Stimulated activated CD4-positive, alpha-beta T cell treated with anti-CD3 and anti-CD28 coated beads, Interleukin-12 subunit alpha, Interleukin-12 subunit beta, amount 100 ng/mL, for 4 hours (primary cell): ENCODE data around the gene CCDC92.
A peak's percentile ranks its signal among the peaks of the same experiment; 100 is the strongest.
"Not testable (repeated sequence)": the region's sequence is repeated elsewhere in the genome, so short reads cannot be mapped to it uniquely, and the experiment has no call there.

Source experiments
- DNase-seq: peaks from one replicate; pipeline ENCODE4 v3.0.0-alpha.2; 2020

CCDC92 gene

DNA sequence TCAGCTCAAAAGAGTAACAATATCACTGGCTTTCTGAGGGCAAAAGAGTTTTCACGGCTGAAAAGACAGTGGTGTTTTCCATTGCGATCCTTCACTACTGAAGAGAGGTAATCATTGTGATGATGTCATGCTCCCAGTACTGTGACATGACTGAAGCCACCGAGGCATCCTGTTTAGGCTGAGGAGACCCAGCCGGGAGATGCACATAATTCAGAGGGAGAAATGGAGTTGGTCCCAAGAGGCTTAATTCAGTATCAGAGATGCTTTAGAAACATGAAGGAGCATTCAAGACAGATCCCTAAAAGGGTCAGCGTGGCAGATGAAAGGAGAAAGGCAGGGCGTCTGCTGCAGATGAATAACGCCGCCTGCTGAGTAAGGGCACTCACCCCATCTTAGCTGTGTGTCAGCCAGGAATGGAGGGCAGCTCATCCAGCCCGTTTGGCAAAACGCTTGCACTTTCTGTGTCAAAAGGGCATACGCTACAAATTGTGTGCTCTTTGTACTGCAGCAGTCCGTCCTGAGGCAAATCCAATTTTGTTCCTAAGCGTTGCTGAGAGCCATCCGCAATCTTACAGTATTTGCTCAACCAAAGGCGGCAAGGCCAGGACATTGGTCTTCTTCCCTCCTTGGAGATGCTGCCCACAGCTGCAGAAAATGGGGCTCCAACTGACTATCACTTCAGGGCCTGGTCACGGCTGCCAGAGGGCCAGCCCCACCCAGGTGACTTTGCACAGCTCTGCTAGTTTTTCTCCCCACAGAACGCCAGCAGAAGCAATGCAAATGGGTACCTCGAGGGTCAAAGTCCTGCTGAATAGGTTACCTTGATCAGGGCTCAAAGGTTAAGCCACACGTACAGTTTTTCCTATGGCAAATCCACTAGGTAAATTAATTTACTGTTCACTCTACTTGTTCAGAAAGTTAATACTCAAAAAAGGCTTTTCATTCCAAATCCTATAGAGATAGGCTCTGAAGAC, 23.5 kb downstream of the CCDC92 start:
- DNase-seq: no peak

DNA sequence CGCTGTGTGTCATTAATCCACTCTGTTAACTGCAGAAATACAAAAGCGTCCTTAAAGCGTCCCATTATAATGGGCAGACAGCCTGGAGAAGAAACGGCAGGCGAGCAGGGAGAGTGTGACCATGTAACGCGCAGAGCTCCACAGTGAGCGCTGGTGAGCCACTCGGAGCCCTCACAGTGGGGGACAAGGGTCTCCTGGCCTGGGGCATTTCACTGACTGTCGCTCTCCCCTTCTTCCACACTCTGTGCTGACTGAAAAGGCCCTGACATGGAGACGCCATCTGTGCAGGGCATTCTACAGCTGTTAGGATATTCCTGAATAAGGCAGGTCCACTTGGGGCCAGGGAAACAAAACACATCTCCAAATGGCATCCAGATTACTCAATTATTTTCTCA, 24.2 kb downstream of the CCDC92 start:
- DNase-seq: no peak

DNA sequence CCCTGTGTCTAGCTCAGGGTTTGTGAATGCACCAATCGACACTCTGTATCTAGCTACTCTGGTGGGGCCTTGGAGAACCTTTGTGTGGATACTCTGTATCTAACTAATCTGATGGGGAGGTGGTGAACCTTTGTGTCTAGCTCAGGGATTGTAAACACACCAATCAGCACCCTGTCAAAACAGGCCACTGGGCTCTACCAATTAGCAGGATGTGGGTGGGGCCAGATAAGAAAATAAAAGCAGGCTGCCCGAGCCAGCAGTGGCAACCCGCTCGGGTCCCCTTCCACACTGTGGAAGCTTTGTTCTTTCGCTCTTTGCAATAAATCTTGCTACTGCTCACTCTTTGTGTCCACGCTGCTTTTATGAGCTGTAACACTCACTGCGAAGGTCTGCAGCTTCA, 25.1 kb downstream of the CCDC92 start:
- DNase-seq: not testable (repeated sequence)

DNA sequence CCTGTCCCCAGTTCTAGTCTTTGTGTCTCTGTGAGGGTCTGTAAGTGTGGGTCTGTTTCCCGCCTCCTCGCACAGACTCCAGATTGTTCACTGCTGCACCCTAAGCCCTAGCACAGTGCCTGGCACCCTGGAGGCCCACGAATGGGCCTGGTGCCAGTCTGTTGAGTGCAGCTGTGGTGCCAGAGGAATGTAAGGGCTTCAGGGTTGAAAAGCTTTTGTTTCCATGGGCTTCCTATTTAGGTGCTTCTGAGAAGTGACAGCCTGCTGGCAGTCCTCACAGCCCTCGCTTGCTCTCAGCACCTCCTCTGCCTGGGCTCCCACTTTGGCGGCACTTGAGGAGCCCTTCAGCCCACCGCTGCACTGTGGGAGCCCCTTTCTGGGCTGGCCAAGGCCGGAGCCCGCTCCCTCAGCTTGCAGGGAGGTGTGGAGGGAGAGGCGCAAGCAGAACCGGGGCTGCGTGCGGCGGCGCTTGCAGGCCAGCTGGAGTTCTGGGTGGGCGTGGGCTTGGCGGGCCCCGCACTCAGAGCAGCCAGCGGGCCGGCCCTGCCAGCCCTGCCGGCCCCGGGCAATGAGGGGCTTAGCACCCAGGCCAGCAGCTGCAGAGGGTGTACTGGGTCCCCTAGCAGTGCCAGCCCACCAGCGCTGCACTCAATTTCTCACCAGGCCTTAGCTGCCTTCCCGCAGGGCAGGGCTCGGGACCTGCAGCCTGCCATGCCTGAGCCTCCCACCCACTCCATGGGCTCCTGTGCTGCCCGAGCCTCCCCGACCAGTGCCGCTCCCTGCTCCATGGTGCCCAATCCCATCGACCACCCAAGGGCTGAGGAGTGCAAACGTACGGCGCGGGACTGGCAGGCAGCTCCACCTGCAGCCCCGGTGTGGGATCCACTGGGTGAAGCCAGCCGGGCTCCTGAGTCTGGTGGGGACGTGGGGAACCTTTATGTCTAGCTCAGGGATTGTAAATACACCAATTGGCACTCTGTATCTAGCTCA, 25.8 kb downstream of the CCDC92 start:
- not testable (repeated sequence) for DNase-seq

DNA sequence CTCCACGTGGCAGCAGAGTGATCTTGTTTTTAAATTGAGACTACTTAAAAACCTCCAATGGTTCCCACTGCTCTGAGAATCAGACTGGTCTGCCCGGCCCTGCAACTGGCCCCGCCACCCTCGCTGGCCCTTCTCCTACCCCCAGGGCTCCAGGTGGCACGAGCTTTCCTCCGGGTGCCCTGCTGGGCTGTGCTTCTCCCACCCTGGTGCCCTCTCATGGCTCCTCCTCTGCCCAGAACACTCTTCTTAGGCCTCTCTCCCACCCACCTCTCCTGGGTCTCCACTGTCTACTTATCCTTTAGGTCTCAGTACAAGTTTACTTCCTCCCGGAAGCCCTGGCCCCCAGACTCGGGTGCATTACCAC, 26.5 kb downstream of the CCDC92 start:
- DNase-seq: no peak

DNA sequence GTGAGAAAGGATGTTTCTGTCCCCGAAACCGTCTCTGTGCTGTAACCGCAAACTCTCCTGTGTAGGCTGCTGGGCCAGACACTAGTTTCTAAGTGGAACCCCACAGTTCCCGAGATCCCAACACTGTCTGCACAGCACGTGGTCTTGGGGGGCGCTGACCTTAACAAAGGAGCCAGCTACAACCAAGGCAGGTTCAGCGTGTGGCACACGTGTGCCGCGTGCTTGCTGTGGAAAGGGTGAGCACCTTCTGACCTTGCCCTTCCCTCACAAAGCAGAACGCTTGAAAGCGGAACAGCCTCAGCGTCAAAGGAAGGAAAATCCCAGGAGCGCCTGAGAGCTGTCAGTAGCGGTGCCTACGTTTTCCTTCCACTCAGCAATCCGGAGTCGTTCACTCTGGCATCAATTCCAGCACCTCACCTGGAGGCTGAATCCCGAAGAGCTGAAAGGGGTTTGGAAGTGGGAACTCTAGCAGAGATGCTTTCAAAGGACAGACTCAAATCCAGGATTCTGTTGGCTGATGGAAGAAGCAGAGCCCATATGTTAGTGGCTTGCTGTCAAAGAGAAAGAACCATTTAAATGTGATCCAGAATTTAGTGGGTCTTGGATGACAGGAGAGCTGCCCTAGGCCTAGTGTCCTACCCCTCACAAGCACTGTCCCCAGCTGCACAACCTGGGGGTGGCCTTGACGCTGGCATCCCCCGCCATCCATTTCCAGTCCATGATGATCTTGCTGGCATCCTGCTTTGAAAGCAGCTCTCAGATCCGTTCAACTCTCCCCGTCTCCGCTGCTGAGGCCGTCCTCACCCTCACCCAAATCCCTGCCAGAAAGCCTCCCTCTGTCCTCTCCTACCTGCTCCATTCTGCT, 27.1 kb downstream of the CCDC92 start:
- no peak for DNase-seq

DNA sequence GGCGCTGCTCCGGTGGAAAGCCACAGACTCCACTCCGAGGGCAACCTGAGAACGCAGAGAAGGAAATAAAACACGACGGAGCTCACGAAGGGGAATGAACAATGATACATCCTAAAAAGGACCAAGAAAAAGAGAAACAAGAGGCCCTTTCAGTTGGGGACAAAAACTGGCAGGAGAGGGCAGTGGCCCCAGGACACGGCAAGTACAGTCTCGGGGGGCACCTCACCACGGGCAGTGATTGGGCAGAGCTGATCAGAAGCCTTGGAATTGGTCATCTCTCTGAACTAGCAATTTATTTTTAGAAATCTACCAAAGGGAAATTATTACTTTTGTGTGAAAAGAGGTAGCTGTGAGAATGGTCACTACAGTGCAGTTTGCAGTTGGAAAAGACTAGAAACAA, 27.9 kb downstream of the CCDC92 start:
- no peak for DNase-seq

DNA sequence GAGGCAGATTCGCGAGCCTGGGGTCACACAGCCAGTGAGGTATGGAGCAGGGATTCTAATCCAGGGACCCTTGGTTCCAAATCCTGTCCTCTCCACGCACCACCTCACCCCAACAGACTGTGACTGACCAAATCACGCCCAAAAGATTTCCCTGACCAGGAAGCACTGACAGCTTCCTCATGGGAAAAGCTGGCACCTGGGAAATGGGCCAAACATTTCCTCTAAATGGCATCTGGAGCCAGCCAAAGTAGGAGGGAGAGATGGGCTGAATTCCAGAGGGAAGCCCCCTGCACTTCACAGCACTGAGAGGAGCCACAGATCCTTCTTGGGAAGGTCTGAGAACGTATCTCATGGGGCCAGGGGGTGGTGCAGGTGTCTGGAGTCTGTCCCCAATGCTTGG, 28.8 kb downstream of the CCDC92 start:
- no peak for DNase-seq

DNA sequence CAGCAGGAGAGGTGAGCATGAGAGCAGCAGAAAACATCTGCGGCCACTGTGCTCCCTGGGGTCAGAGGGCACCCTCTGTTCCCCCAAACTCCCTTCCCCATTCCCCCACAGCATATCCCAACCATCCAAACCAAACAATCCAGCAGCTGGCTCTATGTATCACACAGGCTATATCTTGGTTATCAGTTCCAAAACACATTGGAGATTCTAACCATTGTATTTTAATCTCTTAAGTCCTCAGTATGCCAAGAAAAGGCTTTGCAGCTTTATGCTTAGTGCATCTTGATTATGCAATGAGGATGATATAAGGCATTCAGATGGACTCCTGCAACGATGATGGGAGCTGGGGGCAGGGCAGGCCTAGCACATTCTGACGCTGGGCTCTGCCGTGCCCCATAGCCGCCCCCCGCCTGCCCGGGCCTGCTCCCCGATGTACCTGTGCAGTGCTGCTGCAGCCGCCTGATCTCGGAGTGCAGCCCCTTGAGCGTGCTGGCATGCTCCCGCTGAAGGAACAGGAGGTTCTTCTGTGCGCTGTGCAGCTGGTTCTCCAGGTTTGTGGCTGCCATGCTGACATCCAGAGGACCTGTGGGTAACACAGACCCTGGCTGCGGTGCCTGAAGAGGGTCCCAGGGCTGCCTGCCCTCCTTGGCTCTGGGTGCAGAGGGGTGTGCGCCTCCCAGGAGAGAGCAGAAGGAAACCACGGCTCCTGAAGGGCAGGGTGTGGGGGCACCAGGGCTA, 29.6 kb downstream of the CCDC92 start:
- DNase-seq: no peak

DNA sequence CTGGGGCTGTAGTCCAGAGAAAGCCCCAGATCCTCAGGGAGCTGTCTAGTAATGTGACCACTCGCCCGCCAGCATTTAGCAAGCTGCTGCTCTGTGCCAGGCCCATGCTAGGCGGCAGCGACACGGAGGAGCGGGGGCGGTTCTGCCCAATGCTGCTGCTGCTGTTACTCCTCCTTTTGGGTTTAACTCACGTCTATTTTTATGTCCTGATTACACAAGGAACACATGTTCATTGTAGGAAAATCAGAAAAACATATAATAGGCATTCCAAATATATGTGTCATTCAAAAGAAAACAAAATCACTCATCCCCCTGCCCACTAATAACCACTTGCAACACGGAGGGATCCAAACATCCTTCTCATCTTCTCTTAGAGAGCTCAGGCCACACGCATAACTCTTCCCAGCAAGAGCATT, 30.4 kb downstream of the CCDC92 start:
- no peak for DNase-seq

DNA sequence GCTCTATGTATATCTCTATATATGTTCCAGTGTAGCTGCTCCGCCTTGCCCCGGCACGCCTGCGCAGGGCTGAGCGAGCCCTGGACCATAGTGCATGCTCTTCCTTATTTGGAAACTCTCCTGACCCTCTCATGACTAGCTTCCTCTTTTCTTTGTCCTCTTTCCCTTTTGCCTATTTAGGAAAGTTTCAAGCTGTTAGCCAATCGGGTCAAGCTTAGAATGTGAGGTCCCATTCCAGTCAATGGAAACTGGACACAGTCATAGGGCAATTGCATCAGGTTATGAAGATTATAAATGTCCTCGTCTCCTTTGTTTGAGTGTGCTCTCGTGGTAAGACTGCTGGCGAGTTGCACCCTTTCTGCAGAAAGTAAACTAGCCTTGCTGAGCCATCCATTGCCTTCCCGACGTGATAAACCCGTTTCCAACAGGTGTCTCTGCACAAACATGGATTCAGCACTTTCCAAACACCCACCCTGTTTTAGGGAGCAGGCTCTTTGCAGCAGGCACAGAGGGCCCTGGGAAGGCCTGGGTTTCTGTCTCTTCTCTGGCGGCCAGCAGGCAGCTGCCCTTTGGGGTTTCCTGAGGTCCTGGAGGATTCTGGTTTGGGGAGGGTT, 30.9 kb downstream of the CCDC92 start:
- DNase-seq: no peak

DNA sequence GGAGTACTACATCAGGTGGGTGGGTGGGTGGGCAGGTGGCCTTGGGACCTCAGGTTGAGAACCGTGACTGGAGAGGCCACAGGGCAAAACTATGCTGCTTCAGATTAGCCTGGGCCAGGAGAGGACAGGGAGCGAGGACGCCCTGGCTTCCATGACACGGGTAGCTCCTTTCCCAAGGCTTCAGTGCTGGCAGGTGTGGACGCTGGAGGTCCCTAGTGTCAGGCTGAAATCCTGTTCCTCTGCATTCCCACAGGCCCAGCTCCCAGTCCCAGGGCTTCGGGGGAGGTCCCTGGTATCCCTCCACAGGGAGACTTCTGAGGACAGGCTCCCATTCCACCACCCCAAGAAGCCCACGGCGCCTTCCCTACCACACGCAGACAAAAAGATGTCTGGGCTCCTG, 31.6 kb downstream of the CCDC92 start:
- DNase-seq: no peak

DNA sequence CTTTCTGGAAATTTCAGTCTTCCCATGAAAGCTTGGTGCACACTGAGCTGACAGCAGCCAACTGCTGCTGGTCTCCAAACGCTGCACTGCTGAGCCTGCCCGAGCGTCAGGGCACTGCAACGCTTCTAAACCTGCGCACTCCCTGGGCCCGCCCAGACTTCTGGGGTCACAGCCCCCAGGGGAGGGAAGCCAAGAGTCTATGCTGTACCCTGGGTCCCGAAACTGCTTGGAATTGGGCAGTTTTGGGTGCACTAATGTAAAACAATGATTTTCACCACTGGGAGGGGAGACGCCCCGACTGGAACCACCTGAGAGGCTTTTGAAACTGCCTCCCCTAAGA, 32.0 kb downstream of the CCDC92 start:
- DNase-seq: no peak

DNA sequence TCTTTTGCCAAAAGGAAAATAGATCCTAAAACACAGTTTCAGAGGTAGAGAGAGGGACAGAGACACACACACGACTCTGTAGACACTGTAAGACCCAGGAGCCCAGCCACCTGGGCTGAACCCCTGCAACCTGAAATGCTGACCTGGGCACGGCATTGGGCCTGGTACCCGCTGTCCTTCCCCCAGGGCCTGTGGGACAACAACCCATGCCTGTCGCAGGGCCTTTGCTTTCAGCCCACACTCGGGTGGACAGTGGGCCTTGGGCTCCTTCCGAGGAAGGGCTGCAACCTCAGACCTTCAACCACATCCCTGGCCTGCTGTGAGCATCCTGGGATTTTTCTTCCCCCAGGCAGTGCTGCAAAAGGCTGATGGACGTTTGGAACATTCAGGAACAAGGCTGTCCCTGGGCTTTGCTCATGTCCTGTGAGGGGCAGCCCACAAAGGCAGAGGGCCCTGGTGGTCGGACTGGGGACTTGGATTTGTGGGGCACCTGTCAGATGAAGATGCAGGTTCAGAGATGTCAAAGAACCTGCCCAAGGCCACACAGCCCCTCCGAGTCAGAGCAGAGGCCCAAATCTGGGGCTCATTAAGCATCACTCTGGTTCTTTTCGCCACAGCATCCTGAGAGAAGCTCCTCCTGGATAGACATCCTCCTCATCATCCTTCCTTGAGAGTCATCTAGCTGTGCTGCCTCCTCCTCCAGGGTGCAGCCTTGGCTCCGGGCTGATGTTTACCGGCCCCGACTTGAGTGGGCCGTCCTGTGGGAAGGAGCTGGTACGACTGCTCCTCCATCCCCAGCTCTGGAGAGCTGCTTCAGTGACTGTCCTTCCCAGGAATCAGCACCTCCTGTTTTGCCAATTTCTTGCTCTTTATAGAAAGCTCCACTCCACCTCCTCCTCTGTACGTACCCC, 32.7 kb downstream of the CCDC92 start:
- no peak for DNase-seq

DNA sequence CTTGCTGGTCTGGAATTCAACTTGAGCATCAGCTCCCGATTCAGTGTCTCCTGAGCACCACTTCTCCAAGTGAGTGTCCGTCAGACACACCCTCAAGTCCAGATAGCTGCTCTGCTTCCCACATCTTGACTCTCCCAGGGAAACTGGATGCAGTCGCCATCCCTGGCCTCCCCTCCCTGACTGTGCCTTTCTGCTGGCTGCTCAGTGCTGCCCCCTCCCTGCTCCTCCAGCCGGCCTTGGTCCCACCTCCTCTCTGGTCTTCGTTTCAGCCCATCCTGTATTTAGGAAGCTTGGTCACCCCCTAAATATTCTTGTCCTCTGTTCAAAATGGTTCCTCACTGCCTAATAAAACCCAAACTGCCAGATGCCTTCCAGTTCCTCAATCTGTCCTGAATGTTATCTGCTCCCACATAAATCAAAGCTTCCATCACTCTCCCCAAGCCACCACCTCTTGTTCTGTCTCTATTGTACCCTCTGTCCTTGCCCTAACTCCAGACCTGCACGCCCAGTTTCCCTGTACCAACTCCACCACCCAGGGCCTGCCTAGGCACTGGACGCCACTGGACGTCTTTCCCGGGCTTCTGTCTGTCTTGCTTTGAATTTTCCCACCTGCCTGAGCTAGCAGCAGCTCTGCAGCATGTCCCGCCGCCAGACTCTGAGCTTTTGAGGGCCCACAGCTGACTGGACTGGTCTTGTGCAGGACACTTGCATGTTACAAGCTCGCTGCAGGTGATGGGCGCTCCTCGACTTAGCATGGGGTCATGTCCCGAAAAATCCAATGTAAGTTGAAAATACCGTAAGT, 33.8 kb downstream of the CCDC92 start:
- no peak for DNase-seq

DNA sequence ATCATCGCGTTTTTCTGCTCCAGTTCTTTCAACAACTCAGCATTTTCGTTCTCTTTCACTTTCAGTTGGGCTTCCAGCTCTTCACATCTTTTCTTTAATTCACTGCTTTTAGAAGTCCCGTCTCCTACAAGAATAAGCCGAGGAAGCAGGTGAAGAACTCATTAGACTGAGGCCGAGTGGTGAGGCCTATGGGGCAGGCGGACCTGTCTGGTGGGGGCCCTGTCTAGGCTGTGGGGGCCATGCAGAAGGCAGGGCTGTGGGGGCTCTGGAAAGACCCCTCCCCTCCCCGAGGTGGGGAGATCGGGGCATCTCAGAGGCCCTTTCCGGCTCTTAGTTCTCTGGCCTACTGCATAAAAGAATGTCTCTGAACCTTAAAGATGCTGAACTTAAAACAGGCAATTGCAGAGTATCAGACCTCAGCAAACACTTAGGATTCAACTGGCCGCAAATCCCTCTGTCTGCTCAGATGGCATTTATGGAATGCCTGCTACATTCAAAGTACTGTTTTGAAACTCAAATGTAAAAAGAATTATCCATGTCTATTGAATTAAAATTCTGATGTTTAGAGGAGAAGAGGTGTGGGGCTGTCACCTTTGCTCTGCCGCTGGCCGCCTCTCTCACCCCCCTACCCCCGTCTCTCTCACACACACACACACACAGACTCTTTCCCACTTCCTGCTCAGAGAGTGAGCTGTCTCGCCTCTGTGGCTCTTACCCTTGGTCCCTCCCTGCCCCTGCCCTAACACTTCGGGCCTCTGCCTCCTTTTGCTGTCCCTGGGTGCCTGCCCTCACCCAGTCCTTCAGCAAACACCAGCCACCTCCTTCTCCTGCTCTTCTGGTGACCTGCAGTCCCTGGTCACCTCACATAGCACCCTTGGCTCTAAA, 34.7 kb downstream of the CCDC92 start:
- peak; percentile 16 for DNase-seq

DNA sequence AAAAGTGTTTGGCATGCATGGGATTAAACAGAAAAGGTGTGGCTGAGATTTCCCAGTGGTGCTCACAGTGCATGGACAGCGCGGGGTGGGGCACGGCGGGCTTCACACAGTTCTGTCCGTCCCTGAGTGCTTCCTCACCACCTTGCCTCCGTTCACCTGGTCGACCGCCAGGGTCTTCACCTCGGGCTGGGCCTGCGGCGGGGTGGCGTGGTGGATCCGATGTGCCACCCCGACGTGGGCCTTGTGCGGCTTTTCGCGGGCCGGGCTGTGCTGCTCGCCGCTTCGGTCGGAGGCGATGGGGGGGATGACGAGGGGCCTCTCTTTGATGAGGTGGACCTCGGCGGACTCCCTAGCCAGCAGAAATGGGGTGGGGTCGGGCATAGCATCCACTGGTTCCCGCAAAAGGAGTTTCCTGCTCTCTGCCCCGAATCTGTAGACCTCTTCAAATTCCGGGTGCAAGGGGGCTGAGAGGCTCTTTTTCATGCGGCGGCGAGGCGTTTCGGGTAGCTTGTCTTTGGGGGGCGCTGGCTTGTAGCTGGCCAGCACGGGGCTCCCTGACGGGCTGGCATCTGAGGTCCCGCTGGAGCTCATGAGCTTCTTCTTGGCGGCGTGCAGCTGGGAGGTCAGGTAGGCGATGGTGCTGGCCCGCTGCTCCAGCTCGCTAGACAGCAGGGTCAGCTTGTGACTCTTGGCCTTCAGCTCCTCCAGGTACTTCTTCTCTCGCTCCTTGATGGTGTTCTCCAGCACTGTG, 35.5 kb downstream of the CCDC92 start:
- no peak for DNase-seq

DNA sequence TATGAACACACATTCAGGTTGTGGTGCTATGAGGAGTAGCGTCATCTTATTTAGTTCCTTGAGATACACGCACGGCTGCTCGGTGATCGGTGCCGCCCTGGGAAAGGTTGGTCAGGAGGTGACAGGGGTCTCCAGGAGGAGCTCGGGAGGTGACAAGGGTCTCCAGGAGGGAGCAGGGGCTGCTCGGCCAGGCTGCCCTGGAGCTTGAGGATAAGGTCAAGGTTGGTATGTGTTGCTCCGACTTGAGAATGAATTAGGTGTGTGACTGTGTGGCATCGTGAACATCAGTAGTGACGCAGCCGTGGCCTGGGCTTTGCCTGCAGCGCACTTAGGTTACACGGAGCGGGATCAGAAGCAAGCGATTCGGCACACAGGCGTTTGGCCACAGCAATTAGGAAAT, 36.2 kb downstream of the CCDC92 start:
- DNase-seq: no peak
